IMR-90 (cell line): ENCODE data around the gene RUSF1. TPM values are rescaled to one million over a fixed set of nuclear protein-coding genes. Genes with fewer than 3 reads are reported as not detected.

Source experiments
- ATAC-seq: fragments of 200-7000 bp; cut with Tn5 transposase; 2 replicates; pipeline ENCODE4 v1.9.1; 2020; ENCODE audit warnings: low read depth, mild to moderate bottlenecking, moderate library complexity
- BruUV-seq: library from RNA; stranded (reverse); fragments of 400-500 nt; replicated peaks from 2 replicates; lab custom pipeline; 2021; lab: Mats Ljungman, UMichigan
- CTCF ChIA-PET: fragments of 300-600 bp; formaldehyde crosslinking; extraction: SDS; loops from one replicate; lab custom pipeline; 2021; ENCODE audit warnings: antibody characterized with exemption; lab: Yijun Ruan, JAX
- POLR2A ChIA-PET: fragments of 300-600 bp; sonication (Branson Sonifier 250); formaldehyde crosslinking; loops from one replicate; lab custom pipeline; 2022; ENCODE audit warnings: antibody characterized with exemption; ENCODE audit not compliant: unreplicated experiment; lab: Charles Lee
- DNase-seq: peaks from one replicate; pipeline ENCODE4 v3.0.0; 2013
- H2AFZ ChIP-seq: replicated peaks from 2 replicates; pipeline ENCODE3; 2013; ENCODE audit warnings: low read length, mild to moderate bottlenecking; ENCODE audit not compliant: poor library complexity
- H2AK5ac ChIP-seq: 2 replicates; pipeline ENCODE4 v1.6.1; 2013; ENCODE audit warnings: low read depth, low read length, inconsistent platforms
- H2AK9ac ChIP-seq: replicated peaks from 2 replicates; pipeline ENCODE3; 2013; ENCODE audit warnings: mild to moderate bottlenecking, low read depth, low read length, moderate library complexity; ENCODE audit not compliant: poor library complexity
- H2BK120ac ChIP-seq: 2 replicates; pipeline ENCODE4 v1.6.1; 2013; ENCODE audit warnings: low read depth, low read length, inconsistent platforms
- H2BK15ac ChIP-seq: 3 replicates; pipeline ENCODE4 v1.6.1; 2013; ENCODE audit warnings: low read depth, low read length, inconsistent platforms
- H2BK20ac ChIP-seq: 2 replicates; pipeline ENCODE4 v1.6.1; 2013; ENCODE audit warnings: low read depth, mild to moderate bottlenecking, inconsistent platforms, low read length, moderate library complexity
- H2BK5ac ChIP-seq: 2 replicates; pipeline ENCODE4 v1.6.1; 2013; ENCODE audit warnings: mild to moderate bottlenecking, low read depth, low read length, inconsistent platforms; ENCODE audit not compliant: poor library complexity, severe bottlenecking
- H3K14ac ChIP-seq: replicated peaks from 2 replicates; pipeline ENCODE4 v1.6.1; 2013; ENCODE audit warnings: low read depth, low read length, inconsistent platforms
- H3K18ac ChIP-seq: 2 replicates; pipeline ENCODE4 v1.6.1; 2013; ENCODE audit warnings: low read depth, low read length, control low read depth
- H3K23ac ChIP-seq: 2 replicates; pipeline ENCODE4 v1.6.1; 2013; ENCODE audit warnings: low read depth, low read length, inconsistent platforms
- H3K27ac ChIP-seq: 2 replicates; pipeline ENCODE4 v1.5.1; 2013; ENCODE audit warnings: mild to moderate bottlenecking, control low read depth, low read length; ENCODE audit not compliant: insufficient read depth
- H3K27me3 ChIP-seq: 2 replicates; pipeline ENCODE4 v1.6.1; 2013; ENCODE audit warnings: low read length; ENCODE audit not compliant: control insufficient read depth, insufficient read depth
- H3K36me3 ChIP-seq: 2 replicates; pipeline ENCODE4 v1.6.1; 2013; ENCODE audit warnings: low read length, mixed read lengths; ENCODE audit not compliant: control insufficient read depth, insufficient read depth
- H3K4ac ChIP-seq: 2 replicates; pipeline ENCODE4 v1.6.1; 2013; ENCODE audit warnings: low read depth, low read length, inconsistent platforms
- H3K4me1 ChIP-seq: 2 replicates; pipeline ENCODE4 v1.6.1; 2013; ENCODE audit warnings: low read length, mixed read lengths; ENCODE audit not compliant: control insufficient read depth, insufficient read depth
- H3K4me2 ChIP-seq: 2 replicates; pipeline ENCODE4 v1.6.1; 2013; ENCODE audit warnings: low read depth, mild to moderate bottlenecking, control low read depth, low read length, moderate library complexity
- H3K4me3 ChIP-seq: 2 replicates; pipeline ENCODE4 v1.5.1; 2013; ENCODE audit warnings: low read depth, mild to moderate bottlenecking, control low read depth, low read length, moderate library complexity; ENCODE audit not compliant: insufficient read depth
- H3K56ac ChIP-seq: 2 replicates; pipeline ENCODE4 v1.6.1; 2013; ENCODE audit warnings: low read length, inconsistent platforms; ENCODE audit not compliant: insufficient read depth; ENCODE audit errors: extremely low read depth
- H3K79me1 ChIP-seq, 2 experiments: 2 replicates each; pipeline ENCODE4 v1.6.1; 2013; ENCODE audit warnings: low read length in 2 of 2, inconsistent platforms in 1 of 2, low read depth in 1 of 2
- H3K9ac ChIP-seq: 2 replicates; pipeline ENCODE4 v1.6.1; 2013; ENCODE audit warnings: low read depth, low read length, control low read depth
- H3K9me1 ChIP-seq: 2 replicates; pipeline ENCODE4 v1.6.1; 2013; ENCODE audit warnings: low read length, inconsistent platforms; ENCODE audit not compliant: insufficient read depth
- H3K9me3 ChIP-seq: 2 replicates; pipeline ENCODE4 v1.6.1; 2013; ENCODE audit warnings: low read length; ENCODE audit not compliant: control insufficient read depth, insufficient read depth
- H4K20me1 ChIP-seq: 2 replicates; pipeline ENCODE4 v1.6.1; 2013; ENCODE audit warnings: low read length, inconsistent platforms; ENCODE audit not compliant: insufficient read depth
- H4K5ac ChIP-seq: 2 replicates; pipeline ENCODE4 v1.6.1; 2013; ENCODE audit warnings: mild to moderate bottlenecking, low read depth, low read length, control low read depth
- H4K8ac ChIP-seq, 2 experiments: 2 replicates each; pipeline ENCODE4 v1.6.1; 2013; ENCODE audit warnings: low read depth in 2 of 2, low read length in 2 of 2, control low read depth in 1 of 2, inconsistent platforms in 1 of 2
- H4K91ac ChIP-seq: 2 replicates; pipeline ENCODE4 v1.6.1; 2013; ENCODE audit warnings: low read depth, low read length, inconsistent platforms; ENCODE audit not compliant: insufficient read depth
- CHD1 ChIP-seq: IDR thresholded peaks from 2 replicates; pipeline ENCODE4 v1.6.1; 2012; ENCODE audit warnings: low read depth, low read length, improper control_type of control experiment
- CTCF ChIP-seq: conservative IDR thresholded peaks from 2 replicates; pipeline ENCODE4 v1.5.1; 2012; ENCODE audit warnings: mild to moderate bottlenecking, low read depth, low read length, improper control_type of control experiment
- FOS ChIP-seq: fragments of 150-350 bp; IDR thresholded peaks from 2 replicates; pipeline ENCODE4 v1.6.1; 2016; ENCODE audit warnings: low read depth, low read length
- MAFK ChIP-seq: IDR thresholded peaks from 2 replicates; pipeline ENCODE4 v1.6.1; 2012; ENCODE audit warnings: low read depth, low read length, improper control_type of control experiment
- NFE2L2 ChIP-seq: fragments of 150-350 bp; IDR thresholded peaks from 2 replicates; pipeline ENCODE4 v1.6.1; 2016; ENCODE audit warnings: low read depth, mild to moderate bottlenecking, low read length
- POLR2A ChIP-seq: IDR thresholded peaks from 2 replicates; pipeline ENCODE4 v1.6.1; 2012; ENCODE audit warnings: mild to moderate bottlenecking, low read depth, low read length
- RAD21 ChIP-seq: IDR thresholded peaks from 2 replicates; pipeline ENCODE4 v1.6.1; 2012; ENCODE audit warnings: low read length, improper control_type of control experiment
- RCOR1 ChIP-seq: IDR thresholded peaks from 2 replicates; pipeline ENCODE4 v1.6.1; 2012; ENCODE audit warnings: mild to moderate bottlenecking, low read length, improper control_type of control experiment; ENCODE audit not compliant: insufficient replicate concordance
- RFX5 ChIP-seq: IDR thresholded peaks from 2 replicates; pipeline ENCODE4 v1.8.0; 2012; ENCODE audit warnings: low read depth, mild to moderate bottlenecking, low read length, moderate library complexity
- USF2 ChIP-seq: fragments of 150-350 bp; IDR thresholded peaks from 2 replicates; pipeline ENCODE4 v1.6.1; 2017; ENCODE audit warnings: mild to moderate bottlenecking, antibody characterized with exemption, low read length, low read depth
- WGBS, 2 experiments: methylation state at CpG; one replicate each; pipeline versions ENCODE4 v1.1.5 to v1.1.7; 2013; ENCODE audit warnings: missing lambda C conversion rate in 2 of 2; ENCODE audit not compliant: insufficient read length in 1 of 2; ENCODE audit errors: extremely low coverage in 2 of 2; 5-methylcytosine and 5-hydroxymethylcytosine counted together
- dilution Hi-C: fragments of 300-500 bp; cut with HindIII; formaldehyde crosslinking; loops from one replicate; pipeline ENCODE4 v1.14.3; 2018; ENCODE audit warnings: low sequenced_read_pairs; ENCODE audit not compliant: unreplicated experiment
- in situ Hi-C: fragments of 300-500 bp; cut with MboI; formaldehyde crosslinking; loops from 3 replicates; pipeline ENCODE4 v1.14.3; 2019; ENCODE audit warnings: low sequenced_read_pairs, inconsistent platforms, mixed read lengths
- intact Hi-C: fragments of 100-400 bp; cut with micrococcal nuclease; formaldehyde crosslinking; loops from 2 replicates; pipeline ENCODE4 v1.10.0; 2022
- polyA plus RNA-seq, 3 experiments: library from polyadenylated mRNA; depleted of rRNA; stranded (reverse); fragments of >200 nt; gene quantifications; 2 replicates each; pipeline ENCODE4 v1.2.3, GENCODE V29; 2012; ENCODE audit warnings: low replicate concordance in 1 of 3
- total RNA-seq: library from RNA; depleted of rRNA; stranded (reverse); fragments of >200 nt; gene quantifications from 2 replicates; pipeline ENCODE4 v1.2.3, GENCODE V29; 2012

The RUSF1 gene
- total and polyA plus RNA-seq, 2 of the 4 experiments (the other 2 are of a cell fraction): 22.9 to 65.0 TPM

- no peak overlapping the region for H2AK9ac ChIP-seq
- DNase-seq (no peak), ATAC-seq (no peak)
- WGBS, 2 experiments: 100% methylated on average over 2 of the region's 8 CpGs; no CpG with 5 or more reads in 1 of the 2 experiments
- peaks cover 8% of the 10 kb centered on the region for H3K4me1 ChIP-seq
- H3K9me3 ChIP-seq: no peaks in the 10 kb centered on the region
- no peak for TF ChIP-seq RAD21
- TF ChIP-seq CHD1: no peak
- TF ChIP-seq POLR2A: no peak
- TF ChIP-seq NFE2L2: no peak
- TF ChIP-seq CTCF: no peak
- no peak for TF ChIP-seq RFX5
- no peak for TF ChIP-seq MAFK
- TF ChIP-seq FOS: no peak
- no peak for TF ChIP-seq RCOR1
- no peak for TF ChIP-seq USF2
- H3K79me1 ChIP-seq: peaks cover 26 to 79% of the 10 kb centered on the region in 2 experiments
- H3K9ac ChIP-seq: no peak overlapping the region
- no peak overlapping the region for H3K56ac ChIP-seq
- no peak overlapping the region for H2AFZ ChIP-seq
- no peak overlapping the region for H3K4ac ChIP-seq
- in situ Hi-C loops (loop anchor here (10.0 to 25.0 kb wide), 2 partner anchors 59 to 208 kb away; partner anchors contain the start of gene ZNF843), dilution Hi-C loops (no loop called here), intact Hi-C loops (loop anchor here (10.0 kb wide), 1 partner anchor 59 kb away; the partner anchor contains the start of gene ZNF843)
- no peak overlapping the region for H3K4me3 ChIP-seq
- no peak overlapping the region for H3K27ac ChIP-seq
- H3K23ac ChIP-seq: no peak overlapping the region
- no peaks in the 10 kb centered on the region for H3K27me3 ChIP-seq
- no peak overlapping the region for H3K18ac ChIP-seq
- ChIA-PET POLR2A (no interaction called here), CTCF (no interaction called here)
- peaks cover 13% of the 10 kb centered on the region; the same call in 1 of the 2 replicates for H4K20me1 ChIP-seq
- H2BK5ac ChIP-seq: no peak overlapping the region
- H2BK15ac ChIP-seq: no peak overlapping the region
- no peak overlapping the region for H4K5ac ChIP-seq
- H3K36me3 ChIP-seq: peaks cover 27% of the 10 kb centered on the region
- no peak overlapping the region for H2BK120ac ChIP-seq
- peaks cover 18% of the 10 kb centered on the region for H3K9me1 ChIP-seq
- no peak overlapping the region for H2AK5ac ChIP-seq
- H4K8ac ChIP-seq: no peak overlapping the region
- no peak overlapping the region for H2BK20ac ChIP-seq
- BruUV-seq: no TSS peak
- H3K14ac ChIP-seq: no peak overlapping the region
- no peak overlapping the region for H4K91ac ChIP-seq
- H3K4me2 ChIP-seq: no peak overlapping the region
Measured at GRCh38 chr16:31504159-31504558, 4.0 kb downstream of the RUSF1 start.
